Muscle of leg (tissue), 11 donors: ENCODE measurements around the gene CELF6. TPM values are rescaled to one million over a fixed set of nuclear protein-coding genes. Genes with fewer than 3 reads are reported as not detected.

Experiments used
- DNase-seq: peaks from one replicate; pipeline ENCODE4 v3.0.0; 2013
- H3K27ac ChIP-seq: one replicate; pipeline ENCODE4 v1.5.1; 2013; ENCODE audit warnings: mild to moderate bottlenecking, low read length, control low read depth
- H3K27me3 ChIP-seq: one replicate; pipeline ENCODE4 v1.6.1; 2013; ENCODE audit warnings: low read length; ENCODE audit not compliant: control insufficient read depth, insufficient read depth
- H3K36me3 ChIP-seq: one replicate; pipeline ENCODE4 v1.6.1; 2013; ENCODE audit warnings: low read length; ENCODE audit not compliant: control insufficient read depth, insufficient read depth
- H3K4me1 ChIP-seq: one replicate; pipeline ENCODE4 v1.6.1; 2013; ENCODE audit warnings: low read length; ENCODE audit not compliant: control insufficient read depth, insufficient read depth
- H3K4me3 ChIP-seq: one replicate; pipeline ENCODE4 v1.5.1; 2013; ENCODE audit warnings: low read length, control low read depth
- H3K9me3 ChIP-seq: replicated peaks from 2 replicates; pipeline ENCODE4 v1.6.1; 2013; ENCODE audit warnings: low read depth, low read length; ENCODE audit not compliant: control insufficient read depth
- WGBS: methylation state at CpG from one replicate; pipeline ENCODE4 v1.1.5; 2013; ENCODE audit warnings: missing lambda C conversion rate; ENCODE audit not compliant: insufficient coverage; 5-methylcytosine and 5-hydroxymethylcytosine counted together
- polyA plus RNA-seq, 8 donors: library from polyadenylated mRNA; unstranded; fragments of 120-200 nt; gene quantifications; one replicate each; pipeline versions ENCODE4 v1.2.1 to v1.2.3, GENCODE V29; 2013; ENCODE audit warnings: inconsistent platforms in 1 of 8, low replicate concordance in 1 of 8; ENCODE audit not compliant: insufficient read length in 8 of 8, insufficient read depth in 1 of 8
- total RNA-seq: library from RNA; stranded (reverse); fragments of 120-200 nt; gene quantifications from one replicate; pipeline ENCODE4 v1.2.4, GENCODE V29; 2013

The CELF6 gene
- total and polyA plus RNA-seq, 9 donors: 0.48 to 2.6 (median 1.2) TPM

DNA sequence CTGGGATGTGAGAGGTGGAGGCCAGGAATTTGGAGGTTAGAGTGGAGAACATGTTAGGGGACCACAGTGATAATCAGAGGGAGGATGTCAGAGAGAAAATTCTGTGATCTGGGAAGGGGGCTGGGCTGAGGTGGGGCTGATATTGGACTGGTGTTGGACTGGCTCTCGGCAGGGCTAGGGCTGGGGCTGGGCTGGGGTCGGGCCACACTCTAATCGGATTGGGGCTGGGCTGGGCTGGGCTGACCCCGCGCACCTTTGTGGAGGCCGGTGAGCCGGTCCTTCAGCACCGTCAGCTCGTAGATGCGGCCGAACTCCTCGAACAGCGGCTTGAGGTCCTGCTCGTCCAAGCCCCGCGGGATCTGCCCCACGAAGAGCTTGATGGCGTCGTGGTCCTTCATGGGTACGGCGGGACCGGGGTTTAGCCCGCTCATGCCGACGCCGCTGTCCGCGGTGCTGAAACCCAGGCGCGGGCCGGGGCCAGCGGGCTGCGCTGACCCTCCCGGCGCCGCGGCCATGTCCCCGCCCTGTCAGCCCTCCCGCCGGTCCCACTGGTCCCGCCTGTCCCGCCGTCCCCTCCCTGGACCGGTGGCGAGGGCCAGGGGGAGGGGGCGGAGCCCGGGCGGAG is 485 bp downstream of the CELF6 start:
- peaks cover 8% of the 10 kb centered on the region for H3K27me3 ChIP-seq
- no peaks in the 10 kb centered on the region for H3K36me3 ChIP-seq
- H3K4me3 ChIP-seq: no peak overlapping the region
- H3K9me3 ChIP-seq: peaks cover 2% of the 10 kb centered on the region
- WGBS: 5% methylated on average over 40 of the region's 48 CpGs
- peak; percentile 85 for DNase-seq
- H3K4me1 ChIP-seq: peaks cover 11% of the 10 kb centered on the region
- no peak overlapping the region for H3K27ac ChIP-seq

DNA sequence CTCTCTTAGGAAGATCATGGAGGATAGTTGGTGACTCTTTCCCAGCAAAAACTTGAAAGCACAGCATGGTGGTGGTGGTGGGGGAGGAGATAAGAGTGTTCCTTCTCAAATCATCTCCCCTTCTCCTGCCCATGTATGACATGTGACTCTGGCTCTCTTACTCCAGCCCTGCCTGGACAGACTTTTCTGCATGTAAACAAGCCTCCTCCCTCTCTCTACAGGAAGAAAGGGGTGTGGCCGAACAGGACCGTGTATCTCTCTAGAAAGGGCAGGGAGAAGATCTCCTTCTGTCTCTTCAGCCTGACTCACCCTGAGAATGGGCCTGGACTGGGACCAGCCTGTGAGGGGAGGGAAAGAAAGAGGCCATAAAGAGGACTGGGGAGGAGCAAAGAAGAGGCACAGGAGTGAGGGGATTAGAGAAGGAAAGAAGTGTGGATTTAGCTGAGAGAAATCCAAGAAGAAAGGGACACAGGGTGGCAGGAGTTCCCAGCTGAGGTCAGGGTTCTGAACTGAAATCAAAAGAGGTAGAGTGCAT is 1.5 kb downstream of the CELF6 start:
- H3K36me3 ChIP-seq: no peaks in the 10 kb centered on the region
- H3K27me3 ChIP-seq: peaks cover 8% of the 10 kb centered on the region
- WGBS: no CpG with 5 or more reads among the region's 2 CpGs

DNA sequence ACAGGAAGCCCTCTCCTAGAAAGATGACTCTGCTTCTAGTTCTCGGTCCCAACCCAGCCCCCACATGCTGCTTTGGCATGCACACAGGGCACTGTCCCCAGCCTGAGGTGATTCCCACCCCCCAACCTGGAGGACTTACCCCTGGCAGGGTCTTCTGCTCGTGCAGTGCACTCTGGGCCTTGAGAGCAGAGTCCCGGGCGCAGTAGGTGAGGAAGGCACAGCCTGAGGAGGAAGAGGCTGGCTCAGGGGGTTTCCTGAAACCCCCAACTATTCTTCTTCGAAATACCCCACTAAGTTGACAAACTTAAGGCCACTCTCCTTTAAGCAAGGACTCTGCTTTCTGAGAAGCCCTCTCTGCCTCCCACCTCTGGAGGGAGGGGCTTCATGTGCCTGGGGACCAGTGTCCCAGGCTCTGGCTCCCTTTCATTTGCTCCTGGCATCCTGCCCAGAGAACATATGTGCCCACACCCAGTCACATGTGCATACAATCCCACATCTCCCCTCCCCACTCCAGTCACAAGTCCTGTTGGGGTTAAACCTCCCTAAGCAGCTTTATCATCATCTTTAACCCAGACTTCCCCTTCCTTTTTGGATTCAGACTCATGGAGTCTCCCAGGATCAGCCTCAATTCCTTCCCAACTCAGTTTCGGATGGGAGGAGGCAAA is 4.1 kb downstream of the CELF6 start:
- Histone ChIP-seq H3K27ac (no peak overlapping the region), H3K36me3 (no peaks in the 10 kb centered on the region), H3K9me3 (no peaks in the 10 kb centered on the region), H3K4me3 (no peak overlapping the region), H3K4me1 (peaks cover 11% of the 10 kb centered on the region), H3K27me3 (peaks cover 8% of the 10 kb centered on the region)
- WGBS: no CpG with 5 or more reads among the region's 6 CpGs
- peak; percentile 43 for DNase-seq

More for the DNA sequence above, 1.5 kb downstream of the CELF6 start:
- H3K4me3 ChIP-seq: no peak overlapping the region
- no peak overlapping the region for H3K27ac ChIP-seq
- no peak for DNase-seq
- peaks cover 11% of the 10 kb centered on the region for H3K4me1 ChIP-seq
- no peaks in the 10 kb centered on the region for H3K9me3 ChIP-seq

DNA sequence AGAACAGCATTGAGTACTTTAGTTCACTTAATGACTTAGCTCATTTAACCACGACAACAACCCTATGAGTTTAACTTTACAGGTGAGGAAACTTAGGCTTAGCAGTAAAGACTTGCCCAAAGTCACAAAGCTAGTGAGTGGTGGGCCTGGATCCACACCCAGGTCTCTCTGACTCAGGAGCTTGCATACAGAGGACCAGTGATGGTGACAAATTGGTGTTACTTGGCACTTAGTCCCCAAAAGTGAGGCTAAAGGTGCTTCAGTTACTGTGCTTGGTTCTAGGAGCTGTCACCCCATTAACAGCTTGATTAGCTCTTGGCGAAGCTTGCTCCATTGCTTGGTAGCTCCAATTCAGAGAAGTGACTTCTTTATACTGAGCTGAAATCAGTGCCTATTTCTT is 6.1 kb downstream of the CELF6 start:
- H3K36me3 ChIP-seq: no peaks in the 10 kb centered on the region
- no CpG with 5 or more reads among the region's 2 CpGs for WGBS

DNA sequence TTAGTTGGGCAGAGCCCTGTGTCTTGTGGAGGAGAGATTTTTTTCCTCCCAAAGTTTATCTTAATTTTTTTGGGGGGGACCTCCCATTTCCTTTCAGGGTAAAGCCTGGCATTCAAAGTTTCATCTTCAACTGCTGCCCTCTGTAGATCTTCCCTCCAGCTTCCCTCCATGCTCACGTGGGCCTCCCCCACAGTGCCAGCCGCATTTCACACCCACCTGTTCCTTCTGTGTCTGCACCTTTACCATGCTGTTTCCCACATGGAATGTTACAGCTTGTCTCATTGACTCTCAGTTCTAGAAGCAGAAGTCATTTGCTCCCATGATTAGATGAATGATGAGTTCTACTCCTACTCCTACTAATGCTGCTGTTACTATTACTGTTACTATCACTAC is 6.5 kb downstream of the CELF6 start:
- 71% methylated on average over 2 of the region's 2 CpGs for WGBS
- H3K9me3 ChIP-seq: no peaks in the 10 kb centered on the region
- no peaks in the 10 kb centered on the region for H3K36me3 ChIP-seq
- no peak for DNase-seq
- H3K27ac ChIP-seq: no peak overlapping the region
- no peak overlapping the region for H3K4me3 ChIP-seq
- H3K4me1 ChIP-seq: no peaks in the 10 kb centered on the region
- peaks cover 6% of the 10 kb centered on the region for H3K27me3 ChIP-seq

More for the DNA sequence above, 6.1 kb downstream of the CELF6 start:
- Histone ChIP-seq H3K27me3 (peaks cover 6% of the 10 kb centered on the region), H3K4me3 (no peak overlapping the region), H3K4me1 (no peaks in the 10 kb centered on the region), H3K27ac (no peak overlapping the region), H3K9me3 (no peaks in the 10 kb centered on the region)
- DNase-seq: no peak

DNA sequence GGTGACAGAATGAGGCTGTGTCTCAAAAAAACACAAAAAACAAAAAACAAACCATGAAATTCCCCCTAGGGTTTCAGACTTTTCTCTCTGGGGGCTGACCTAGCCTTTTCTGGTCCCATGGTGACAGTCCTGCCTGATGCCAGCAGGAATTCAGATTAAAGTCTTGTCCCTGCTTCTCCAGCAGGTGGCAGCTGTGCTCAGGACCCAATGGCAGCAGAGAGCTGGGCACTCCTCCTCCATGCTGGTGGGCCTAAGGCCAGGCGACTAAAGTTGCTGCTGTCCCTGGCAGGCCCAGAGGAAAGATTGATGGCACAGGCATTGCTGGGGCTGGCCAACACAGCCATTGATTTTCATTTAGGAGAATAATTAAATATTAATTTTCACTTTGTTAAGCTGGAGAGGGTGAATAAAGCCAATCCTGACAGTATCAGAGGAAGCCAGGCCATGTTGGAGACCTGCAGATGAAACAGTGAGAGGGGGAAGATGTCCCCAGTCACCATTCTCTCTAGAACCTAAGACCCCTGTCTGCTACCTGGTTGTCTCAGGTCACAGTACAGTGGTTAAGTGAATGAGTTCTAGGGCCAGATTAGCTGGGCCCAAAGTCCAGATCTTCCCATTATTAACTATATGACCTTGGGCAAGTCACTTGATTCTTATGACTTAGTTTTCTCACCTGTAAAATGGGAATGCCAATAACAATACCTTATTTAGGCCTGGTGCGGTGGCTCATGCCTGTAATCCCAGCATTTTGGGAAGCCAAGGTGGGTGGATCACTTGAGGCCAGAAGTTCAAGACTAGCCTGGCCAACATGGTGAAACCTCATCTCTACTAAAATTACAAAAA is 7.1 kb downstream of the CELF6 start:
- peak; percentile 43 for DNase-seq
- Histone ChIP-seq H3K36me3 (no peaks in the 10 kb centered on the region), H3K27ac (no peak overlapping the region), H3K4me1 (no peaks in the 10 kb centered on the region), H3K9me3 (no peaks in the 10 kb centered on the region), H3K27me3 (peaks cover 4% of the 10 kb centered on the region), H3K4me3 (no peak overlapping the region)
- 50% methylated on average over 2 of the region's 2 CpGs for WGBS

DNA sequence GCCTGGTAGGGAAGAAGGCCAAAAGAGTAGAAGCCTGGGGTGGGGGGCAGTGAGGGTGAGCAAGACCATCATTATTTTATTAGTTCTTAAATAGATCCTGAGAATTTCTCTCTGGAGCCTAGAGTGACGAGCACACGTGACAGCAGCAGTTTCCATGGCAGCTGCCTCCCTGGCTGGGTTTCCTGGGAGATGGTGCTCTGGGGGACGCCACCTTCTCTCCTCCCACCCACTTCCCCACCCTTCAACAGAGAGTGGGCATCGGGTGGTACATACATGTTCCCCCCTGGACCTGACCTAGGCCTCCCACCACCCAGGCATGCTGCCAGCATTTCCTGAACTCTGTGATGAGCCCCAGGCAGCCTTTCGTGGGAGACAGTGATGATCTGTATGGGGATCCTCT is 12.9 kb downstream of the CELF6 start:
- no CpG with 5 or more reads among the region's 5 CpGs for WGBS
- no peak overlapping the region for H3K27ac ChIP-seq
- H3K4me3 ChIP-seq: no peak overlapping the region
- DNase-seq: no peak
- no peaks in the 10 kb centered on the region for H3K9me3 ChIP-seq
- H3K27me3 ChIP-seq: no peaks in the 10 kb centered on the region
- no peaks in the 10 kb centered on the region for H3K4me1 ChIP-seq
- no peaks in the 10 kb centered on the region for H3K36me3 ChIP-seq

DNA sequence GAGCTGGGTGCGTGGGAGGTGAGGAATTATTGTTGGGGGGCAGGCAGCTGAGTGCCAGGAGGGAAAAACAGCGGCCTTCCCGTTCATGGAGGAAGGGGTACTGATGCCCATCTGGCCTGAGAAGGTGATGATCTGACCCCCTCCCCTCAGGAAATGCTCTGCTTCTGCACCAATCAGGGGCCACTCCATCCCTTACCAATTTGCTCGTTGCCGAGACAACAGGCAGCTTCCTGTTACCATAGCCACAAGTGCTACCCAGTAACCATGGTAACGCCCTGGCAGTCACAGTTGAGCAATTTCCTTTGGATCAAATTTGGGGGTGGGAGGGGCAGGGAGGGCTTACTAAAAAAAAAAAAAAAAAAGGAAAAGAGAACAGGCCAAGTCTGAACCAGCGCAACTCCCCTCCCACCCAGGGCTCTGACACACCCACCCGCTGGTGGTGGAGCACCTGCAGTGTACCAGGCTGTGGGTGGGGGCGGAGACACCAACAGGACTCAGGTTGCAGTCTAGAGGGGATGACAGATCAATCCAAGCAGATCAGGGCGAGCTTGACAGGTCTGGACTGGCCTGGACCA is 13.7 kb downstream of the CELF6 start:
- Histone ChIP-seq H3K36me3 (no peaks in the 10 kb centered on the region), H3K9me3 (no peaks in the 10 kb centered on the region), H3K27ac (no peak overlapping the region), H3K27me3 (no peaks in the 10 kb centered on the region), H3K4me1 (no peaks in the 10 kb centered on the region), H3K4me3 (no peak overlapping the region)
- WGBS: 33% methylated on average over 4 of the region's 10 CpGs
- peak; percentile 39 for DNase-seq

DNA sequence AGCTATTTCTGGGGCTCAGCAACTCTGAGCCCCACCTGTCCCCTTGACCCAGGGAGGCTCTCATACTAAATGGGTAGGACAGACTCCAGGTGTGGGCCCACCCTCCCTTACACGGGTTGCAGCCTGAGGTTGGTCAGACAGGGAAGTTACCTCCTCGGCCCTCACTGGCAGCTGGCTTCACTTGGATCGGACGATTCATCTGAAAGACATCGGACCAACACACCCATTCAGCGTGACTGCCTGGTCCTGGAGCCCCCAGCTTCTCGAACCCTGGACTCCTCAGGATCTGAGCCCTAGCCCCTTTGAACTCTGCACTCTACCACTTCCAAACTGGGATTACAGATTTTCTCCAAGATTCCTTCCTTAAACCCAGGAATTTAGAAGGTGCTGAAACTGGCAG is 15.4 kb downstream of the CELF6 start:
- 82% methylated on average over 7 of the region's 7 CpGs for WGBS
- Histone ChIP-seq H3K36me3 (no peaks in the 10 kb centered on the region), H3K27me3 (no peaks in the 10 kb centered on the region), H3K9me3 (no peaks in the 10 kb centered on the region), H3K27ac (no peak overlapping the region), H3K4me1 (no peaks in the 10 kb centered on the region), H3K4me3 (no peak overlapping the region)
- DNase-seq: no peak

DNA sequence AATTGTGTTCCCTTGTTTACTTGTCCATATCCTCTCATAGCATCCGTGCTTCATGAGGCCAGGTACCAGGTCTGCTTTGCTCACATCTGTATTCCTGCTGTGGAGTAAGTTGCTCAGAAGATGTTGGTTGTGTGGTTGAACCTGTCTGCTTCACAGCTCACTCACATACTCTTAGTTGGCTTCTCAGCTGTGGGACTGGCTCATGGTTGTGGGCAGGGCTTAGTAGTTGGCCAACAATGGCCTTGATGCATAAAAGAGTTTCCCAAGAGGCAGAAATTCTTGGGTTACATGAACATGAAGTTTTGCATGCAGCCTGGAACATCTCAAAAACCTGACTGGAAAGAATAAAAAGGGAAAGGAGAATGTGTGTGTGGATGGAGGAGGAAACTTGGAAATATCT is 17.0 kb downstream of the CELF6 start:
- DNase-seq: no peak
- no peak overlapping the region for H3K4me3 ChIP-seq
- WGBS: no CpG with 5 or more reads among the region's 1 CpG
- H3K27ac ChIP-seq: no peak overlapping the region
- H3K4me1 ChIP-seq: no peaks in the 10 kb centered on the region
- H3K36me3 ChIP-seq: no peaks in the 10 kb centered on the region
- H3K27me3 ChIP-seq: no peaks in the 10 kb centered on the region
- H3K9me3 ChIP-seq: no peaks in the 10 kb centered on the region
